Ishikawa (cell line): ENCODE data around the gene MAPK1.

Experiments used
- CEBPB ChIP-seq: IDR thresholded peaks from 2 replicates; pipeline ENCODE4 v1.6.1; 2012
- CREB1 ChIP-seq: IDR thresholded peaks from 2 replicates; pipeline ENCODE4 v1.6.1; 2012; ENCODE audit warnings: low read depth
- EGR1 ChIP-seq: IDR thresholded peaks from 2 replicates; pipeline ENCODE4 v1.6.1; 2012
- EP300 ChIP-seq: IDR thresholded peaks from 2 replicates; pipeline ENCODE4 v1.6.1; 2012; ENCODE audit warnings: borderline replicate concordance
- FOXM1 ChIP-seq: IDR thresholded peaks from 2 replicates; pipeline ENCODE4 v1.6.1; 2012; ENCODE audit warnings: low read depth, borderline replicate concordance
- MAX ChIP-seq: IDR thresholded peaks from 2 replicates; pipeline ENCODE4 v1.6.1; 2012
- NFIC ChIP-seq: IDR thresholded peaks from 2 replicates; pipeline ENCODE4 v1.6.1; 2012
- RAD21 ChIP-seq: IDR thresholded peaks from 2 replicates; pipeline ENCODE4 v1.6.1; 2012; ENCODE audit warnings: low read depth
- REST ChIP-seq: IDR thresholded peaks from 2 replicates; pipeline ENCODE4 v1.6.1; 2012; ENCODE audit warnings: low read depth, mild to moderate bottlenecking
- TAF1 ChIP-seq: IDR thresholded peaks from 2 replicates; pipeline ENCODE4 v1.6.1; 2012; ENCODE audit warnings: low read depth, mild to moderate bottlenecking
- TCF12 ChIP-seq: IDR thresholded peaks from 2 replicates; pipeline ENCODE4 v1.6.1; 2012; ENCODE audit warnings: low read depth
- TEAD4 ChIP-seq: IDR thresholded peaks from 2 replicates; pipeline ENCODE4 v1.6.1; 2012
- USF1 ChIP-seq: IDR thresholded peaks from 2 replicates; pipeline ENCODE4 v1.6.1; 2012
- YY1 ChIP-seq: IDR thresholded peaks from 2 replicates; pipeline ENCODE4 v1.6.1; 2012; ENCODE audit warnings: low read depth
- ZBTB7A ChIP-seq: IDR thresholded peaks from 2 replicates; pipeline ENCODE4 v1.6.1; 2012; ENCODE audit warnings: low read depth

The MAPK1 gene

GRCh38 chr22:21761994-21762680 lies 105.3 kb downstream of the MAPK1 start:
- no peak for TF ChIP-seq EP300
- no peak for TF ChIP-seq REST
- no peak for TF ChIP-seq FOXM1
- TF ChIP-seq RAD21 = no peak
- TF ChIP-seq NFIC = no peak
- no peak for TF ChIP-seq MAX
- no peak for TF ChIP-seq TCF12
- TF ChIP-seq CEBPB = no peak
- TF ChIP-seq TAF1 = no peak
- TF ChIP-seq YY1 = no peak
- TF ChIP-seq ZBTB7A = no peak
- TF ChIP-seq USF1 = no peak
- TF ChIP-seq TEAD4 = no peak
- no peak for TF ChIP-seq CREB1
- TF ChIP-seq EGR1 = no peak

GRCh38 chr22:21761086-21761485 lies 106.4 kb downstream of the MAPK1 start:
- TF ChIP-seq EGR1 (no peak), CREB1 (no peak), FOXM1 (no peak), CEBPB (no peak), TCF12 (no peak), NFIC (no peak), REST (no peak), MAX (no peak), TAF1 (no peak), RAD21 (no peak), ZBTB7A (no peak), USF1 (no peak), YY1 (no peak), EP300 (no peak), TEAD4 (no peak)

- TF ChIP-seq RAD21 = no peak
- no peak for TF ChIP-seq CREB1
- no peak for TF ChIP-seq TEAD4
- TF ChIP-seq NFIC = no peak
- TF ChIP-seq TCF12 = no peak
- TF ChIP-seq FOXM1 = no peak
- TF ChIP-seq MAX = no peak
- no peak for TF ChIP-seq REST
- no peak for TF ChIP-seq EGR1
- TF ChIP-seq EP300 = no peak
- TF ChIP-seq TAF1 = no peak
- TF ChIP-seq CEBPB = no peak
- TF ChIP-seq USF1 = no peak
Observed at GRCh38 chr22:21760640-21761039, 106.8 kb downstream of the MAPK1 start.
